SK-N-MC (cell line): ENCODE measurements around the gene TCERG1L.

Experiments
- DNase-seq: peaks from one replicate; pipeline ENCODE4 v3.0.0-alpha.2; 2011; ENCODE audit warnings: low read depth, low spot score
- H3K27ac ChIP-seq: fragments of 200-600 bp; sonication (generic); 2 replicates; pipeline ENCODE4 v1.5.1; 2016; ENCODE audit warnings: mixed run types
- H3K36me3 ChIP-seq: fragments of 200-600 bp; sonication (generic); 2 replicates; pipeline ENCODE4 v1.6.1; 2017; ENCODE audit warnings: antibody characterized with exemption, low read length, mixed read lengths; ENCODE audit not compliant: insufficient read depth
- H3K4me3 ChIP-seq: fragments of 200-600 bp; sonication (generic); 2 replicates; pipeline ENCODE4 v1.5.1; 2016
- H3K9ac ChIP-seq: fragments of 200-600 bp; sonication (generic); 2 replicates; pipeline ENCODE4 v1.8.0; 2017; ENCODE audit warnings: mixed run types, mixed read lengths; ENCODE audit not compliant: insufficient read length
- H3K9me3 ChIP-seq: fragments of 200-600 bp; sonication (generic); 2 replicates; pipeline ENCODE4 v1.6.1; 2017; ENCODE audit warnings: low read depth, mild to moderate bottlenecking, antibody characterized with exemption, low read length, moderate library complexity, mixed read lengths
- EZH2 ChIP-seq: fragments of 200-600 bp; sonication (generic); IDR thresholded peaks from one replicate; pipeline ENCODE4 v1.6.1; 2017; ENCODE audit warnings: antibody characterized with exemption
- FOXP2 ChIP-seq: optimal IDR thresholded peaks from 2 replicates; pipeline ENCODE3; 2011; ENCODE audit warnings: mild to moderate bottlenecking, moderate library complexity; ENCODE audit not compliant: insufficient read depth; ENCODE audit errors: extremely low read length, control extremely low read depth
- POLR2AphosphoS5 ChIP-seq: IDR thresholded peaks from 2 replicates; pipeline ENCODE4 v1.6.1; 2012; ENCODE audit warnings: mild to moderate bottlenecking, low read depth, low read length, borderline replicate concordance

The TCERG1L gene

DNA sequence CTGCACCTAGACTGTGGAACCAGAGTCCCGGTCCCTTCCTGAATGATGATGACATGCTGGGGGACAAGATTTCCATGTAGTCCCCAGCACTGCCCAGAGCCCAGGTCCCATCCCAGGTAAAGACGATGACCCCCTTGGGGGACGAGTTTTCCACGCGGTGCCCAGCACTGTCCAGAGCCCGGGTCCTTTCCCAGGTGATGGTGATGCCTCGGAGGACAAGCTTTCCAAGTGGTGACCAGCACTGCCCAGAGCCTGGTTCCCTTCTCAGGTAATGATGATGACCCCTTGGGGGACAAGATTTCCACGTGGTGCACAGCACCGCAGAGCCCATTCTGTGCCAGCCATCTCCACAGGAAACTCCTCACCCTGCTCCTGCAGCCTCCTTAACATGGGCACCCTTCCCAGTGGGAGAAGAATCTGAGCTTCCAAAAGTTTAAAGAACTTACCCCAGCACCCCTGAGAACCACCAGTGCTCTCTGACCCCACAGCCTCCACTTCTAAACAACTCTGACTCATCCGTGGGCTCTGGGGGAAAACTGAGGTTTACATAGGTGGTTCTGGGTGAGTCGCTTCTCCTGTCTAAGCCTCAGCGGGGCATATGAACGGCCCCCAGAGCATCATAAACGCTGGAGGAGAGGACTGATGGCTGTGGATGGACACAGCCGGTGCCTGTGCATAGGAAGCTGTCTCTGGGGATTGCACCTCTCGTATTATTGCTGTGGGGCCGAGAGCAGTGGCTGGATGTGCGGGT is 233.2 kb downstream of the TCERG1L start:
- no peak for TF ChIP-seq EZH2
- TF ChIP-seq FOXP2, result no peak
- TF ChIP-seq POLR2AphosphoS5, result no peak
- H3K27ac ChIP-seq, result no peak overlapping the region
- no peak for DNase-seq
- no peak overlapping the region for H3K4me3 ChIP-seq
- H3K36me3 ChIP-seq, result no peaks in the 10 kb centered on the region
- no peak overlapping the region for H3K9ac ChIP-seq
- H3K9me3 ChIP-seq, result no peaks in the 10 kb centered on the region

DNA sequence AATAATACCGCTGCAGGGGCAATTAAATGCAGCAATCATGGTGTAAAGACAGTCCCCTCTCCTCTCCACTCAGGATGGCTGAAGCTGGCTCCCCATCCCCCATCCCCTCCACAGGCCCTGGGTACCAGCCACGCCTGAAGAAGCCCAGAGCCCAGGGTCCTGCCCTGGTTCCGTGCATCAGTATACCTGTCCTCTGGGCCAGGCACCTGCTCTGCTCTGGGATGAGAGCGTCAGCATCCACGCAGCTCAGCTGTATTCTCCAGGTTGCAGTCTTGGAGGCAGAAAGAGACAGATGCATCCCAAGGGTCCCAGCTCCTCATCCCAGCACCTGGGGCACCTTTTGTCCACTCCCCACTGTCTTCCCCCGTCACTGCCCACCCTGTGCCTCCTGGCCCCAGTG is 233.8 kb downstream of the TCERG1L start:
- no peak overlapping the region for H3K4me3 ChIP-seq
- TF ChIP-seq FOXP2, result no peak
- TF ChIP-seq EZH2, result no peak
- no peak for TF ChIP-seq POLR2AphosphoS5
- H3K36me3 ChIP-seq, result no peaks in the 10 kb centered on the region
- no peak overlapping the region for H3K9ac ChIP-seq
- no peaks in the 10 kb centered on the region for H3K9me3 ChIP-seq
- DNase-seq, result no peak
- H3K27ac ChIP-seq, result no peak overlapping the region

GRCh38 chr10:131077031-131077430 is 234.5 kb downstream of the TCERG1L start:
- H3K9me3 ChIP-seq, result no peaks in the 10 kb centered on the region
- no peak overlapping the region for H3K27ac ChIP-seq
- DNase-seq, result no peak
- TF ChIP-seq POLR2AphosphoS5, result no peak
- no peak for TF ChIP-seq EZH2
- TF ChIP-seq FOXP2, result no peak
- H3K4me3 ChIP-seq, result no peak overlapping the region
- H3K9ac ChIP-seq, result no peak overlapping the region
- H3K36me3 ChIP-seq, result no peaks in the 10 kb centered on the region

GRCh38 chr10:131076356-131076755 is 235.2 kb downstream of the TCERG1L start:
- DNase-seq, result no peak
- no peaks in the 10 kb centered on the region for H3K36me3 ChIP-seq
- H3K9me3 ChIP-seq, result no peaks in the 10 kb centered on the region

GRCh38 chr10:131075218-131075770 is 236.2 kb downstream of the TCERG1L start:
- Histone ChIP-seq H3K4me3 (no peak overlapping the region), H3K36me3 (no peaks in the 10 kb centered on the region), H3K9me3 (no peaks in the 10 kb centered on the region), H3K9ac (no peak overlapping the region), H3K27ac (no peak overlapping the region)
- no peak for DNase-seq
- TF ChIP-seq FOXP2, result no peak
- no peak for TF ChIP-seq EZH2
- no peak for TF ChIP-seq POLR2AphosphoS5

More at GRCh38 chr10:131076356-131076755, 235.2 kb downstream of the TCERG1L start:
- Histone ChIP-seq H3K9ac (no peak overlapping the region), H3K27ac (no peak overlapping the region), H3K4me3 (no peak overlapping the region)
- TF ChIP-seq FOXP2 (no peak), EZH2 (no peak), POLR2AphosphoS5 (no peak)

GRCh38 chr10:131074682-131075081 is 236.8 kb downstream of the TCERG1L start:
- no peaks in the 10 kb centered on the region for H3K36me3 ChIP-seq
- no peak overlapping the region for H3K9ac ChIP-seq
- no peak overlapping the region for H3K4me3 ChIP-seq
- no peaks in the 10 kb centered on the region for H3K9me3 ChIP-seq
- no peak for DNase-seq
- H3K27ac ChIP-seq, result no peak overlapping the region
- TF ChIP-seq POLR2AphosphoS5 (no peak), EZH2 (no peak), FOXP2 (no peak)

GRCh38 chr10:131073469-131074035 is 238.0 kb downstream of the TCERG1L start:
- no peak overlapping the region for H3K9ac ChIP-seq
- H3K9me3 ChIP-seq, result no peaks in the 10 kb centered on the region
- no peak overlapping the region for H3K4me3 ChIP-seq
- no peak overlapping the region for H3K27ac ChIP-seq
- DNase-seq, result no peak
- TF ChIP-seq POLR2AphosphoS5, result no peak
- no peak for TF ChIP-seq EZH2
- TF ChIP-seq FOXP2, result no peak
- H3K36me3 ChIP-seq, result no peaks in the 10 kb centered on the region

- TF ChIP-seq EZH2 (no peak), FOXP2 (no peak), POLR2AphosphoS5 (no peak)
- Histone ChIP-seq H3K27ac (no peak overlapping the region), H3K36me3 (no peaks in the 10 kb centered on the region), H3K9me3 (no peaks in the 10 kb centered on the region), H3K9ac (no peak overlapping the region), H3K4me3 (no peak overlapping the region)
- DNase-seq, result no peak
These were observed 238.7 kb downstream of the TCERG1L start for GRCh38 chr10:131072651-131073468.
